ENCODE measurements around the gene MAN1A1. TPM values are rescaled to one million over a fixed set of nuclear protein-coding genes. Genes with fewer than 3 reads are reported as not detected.

MAN1A1 gene
- total RNA-seq, 1 experiment from 2014 or later = 13.0 TPM

GRCh38 chr6:119200512-119201175 lies 148.9 kb downstream of the MAN1A1 start:
- DNase-seq (ENCODE audit: low read depth) = no peak

- no peak for DNase-seq (ENCODE audit: low read depth)
These were observed 152.3 kb downstream of the MAN1A1 start for GRCh38 chr6:119197271-119197670.

GRCh38 chr6:119196715-119197114 lies 152.8 kb downstream of the MAN1A1 start:
- no peak for DNase-seq (ENCODE audit: low read depth)

GRCh38 chr6:119195848-119196247 lies 153.7 kb downstream of the MAN1A1 start:
- no peak for DNase-seq (ENCODE audit: low read depth)

GRCh38 chr6:119195204-119195603 lies 154.4 kb downstream of the MAN1A1 start:
- no peak for DNase-seq (ENCODE audit: low read depth)

GRCh38 chr6:119193707-119194106 lies 155.9 kb downstream of the MAN1A1 start:
- DNase-seq (ENCODE audit: low read depth) = no peak

GRCh38 chr6:119192200-119192599 lies 157.4 kb downstream of the MAN1A1 start:
- DNase-seq (ENCODE audit: low read depth) = no peak

GRCh38 chr6:119190176-119190575 lies 159.4 kb downstream of the MAN1A1 start:
- no peak for DNase-seq (ENCODE audit: low read depth)

GRCh38 chr6:119189498-119189897 lies 160.1 kb downstream of the MAN1A1 start:
- DNase-seq (ENCODE audit: low read depth) = no peak

GRCh38 chr6:119187596-119187995 lies 162.0 kb downstream of the MAN1A1 start:
- no peak for DNase-seq (ENCODE audit: low read depth)

- no peak for DNase-seq (ENCODE audit: low read depth)
These were observed 163.1 kb downstream of the MAN1A1 start for GRCh38 chr6:119186490-119186889.

- DNase-seq (ENCODE audit: low read depth) = no peak
These were observed 165.4 kb downstream of the MAN1A1 start for GRCh38 chr6:119184008-119184648.

GRCh38 chr6:119183457-119183856 lies 166.1 kb downstream of the MAN1A1 start:
- no peak for DNase-seq (ENCODE audit: low read depth)

GRCh38 chr6:119182875-119183274 lies 166.7 kb downstream of the MAN1A1 start:
- no peak for DNase-seq (ENCODE audit: low read depth)

GRCh38 chr6:119182216-119182803 lies 167.3 kb downstream of the MAN1A1 start:
- DNase-seq (ENCODE audit: low read depth) = no peak

- no peak for DNase-seq (ENCODE audit: low read depth)
These were observed 168.5 kb downstream of the MAN1A1 start for GRCh38 chr6:119181046-119181445.

- no peak for DNase-seq (ENCODE audit: low read depth)
These were observed 169.7 kb downstream of the MAN1A1 start for GRCh38 chr6:119179842-119180241.

- DNase-seq (ENCODE audit: low read depth) = no peak
These were observed 170.5 kb downstream of the MAN1A1 start for GRCh38 chr6:119179062-119179461.

GRCh38 chr6:119176445-119176844 lies 173.1 kb downstream of the MAN1A1 start:
- no peak for DNase-seq (ENCODE audit: low read depth)

GRCh38 chr6:119174879-119175817 lies 174.4 kb downstream of the MAN1A1 start:
- DNase-seq (ENCODE audit: low read depth) = no peak

GRCh38 chr6:119174085-119174445 lies 175.5 kb downstream of the MAN1A1 start:
- DNase-seq (ENCODE audit: low read depth) = no peak
